GM12878 (cell line): Measurements from ENCODE around the gene IFNAR2. TPM values are rescaled to one million over a fixed set of nuclear protein-coding genes. Genes with fewer than 3 reads are reported as not detected.

ENCODE experiments used
- BHLHE40 ChIP-seq, 2 experiments: fragments of 450-650 bp in 1 of 2; IDR thresholded peaks; 2 replicates each; pipeline ENCODE4 v1.6.1; 2011 to 2017; ENCODE audit warnings: low read depth in 2 of 2, borderline replicate concordance in 1 of 2, improper control_type of control experiment in 1 of 2, low read length in 1 of 2, mild to moderate bottlenecking in 1 of 2
- DPF2 ChIP-seq: fragments of 450-650 bp; IDR thresholded peaks from 2 replicates; pipeline ENCODE4 v1.6.1; 2017; ENCODE audit warnings: mild to moderate bottlenecking
- E4F1 ChIP-seq: fragments of 450-650 bp; IDR thresholded peaks from 2 replicates; pipeline ENCODE4 v1.6.1; 2018; ENCODE audit warnings: borderline replicate concordance, mild to moderate bottlenecking; ENCODE audit not compliant: partially characterized antibody
- EGR1 ChIP-seq, 2 experiments: IDR thresholded peaks; 1 replicate in 1 of 2; 2 replicates in 1 of 2; pipeline ENCODE4 v1.6.1; 2011 to 2012; ENCODE audit warnings: low read depth in 2 of 2, low read length in 2 of 2, borderline replicate concordance in 1 of 2, mild to moderate bottlenecking in 1 of 2, moderate library complexity in 1 of 2
- ELK1 ChIP-seq: IDR thresholded peaks from 2 replicates; pipeline ENCODE4 v1.6.1; 2012; ENCODE audit warnings: low read depth, low read length, improper control_type of control experiment
- HDAC2 ChIP-seq: fragments of 200-600 bp; sonication (generic); IDR thresholded peaks from 2 replicates; pipeline ENCODE4 v1.6.1; 2017
- IKZF2 ChIP-seq, 2 experiments: fragments of 450-650 bp; IDR thresholded peaks; 2 replicates each; pipeline ENCODE4 v1.6.1; 2017; ENCODE audit warnings: mild to moderate bottlenecking in 2 of 2, moderate library complexity in 2 of 2
- IRF5 ChIP-seq: fragments of 450-650 bp; IDR thresholded peaks from 2 replicates; pipeline ENCODE4 v1.6.1; 2017; ENCODE audit warnings: borderline replicate concordance
- MEF2B ChIP-seq: fragments of 450-650 bp; IDR thresholded peaks from 2 replicates; pipeline ENCODE4 v1.6.1; 2018; ENCODE audit warnings: mild to moderate bottlenecking, moderate library complexity; ENCODE audit not compliant: partially characterized antibody, poor library complexity, severe bottlenecking
- MYB ChIP-seq: fragments of 150-350 bp; IDR thresholded peaks from 2 replicates; pipeline ENCODE4 v1.6.1; 2014; ENCODE audit warnings: mild to moderate bottlenecking, low read depth, low read length, borderline replicate concordance
- NFXL1 ChIP-seq: fragments of 450-650 bp; IDR thresholded peaks from 2 replicates; pipeline ENCODE4 v1.6.1; 2017; ENCODE audit warnings: antibody characterized with exemption, mild to moderate bottlenecking, borderline replicate concordance
- NR2C2 ChIP-seq: IDR thresholded peaks from 2 replicates; pipeline ENCODE4 v1.6.1; 2011; ENCODE audit warnings: borderline replicate concordance, low read depth; ENCODE audit not compliant: control insufficient read depth, insufficient read length
- PAX5 ChIP-seq: IDR thresholded peaks from 2 replicates; pipeline ENCODE4 v1.6.1; 2011; ENCODE audit warnings: low read depth, low read length, borderline replicate concordance
- PML ChIP-seq: IDR thresholded peaks from 2 replicates; pipeline ENCODE4 v1.6.1; 2012; ENCODE audit warnings: low read length, inconsistent platforms
- POLR2AphosphoS2 ChIP-seq: IDR thresholded peaks from 2 replicates; pipeline ENCODE4 v1.6.1; 2011; ENCODE audit warnings: low read depth, mild to moderate bottlenecking, low read length, improper control_type of control experiment, moderate library complexity
- PRDM15 ChIP-seq: fragments of 450-650 bp; formaldehyde crosslinking; IDR thresholded peaks from 2 replicates; pipeline ENCODE4 v1.4.0; 2020; ENCODE audit warnings: mild to moderate bottlenecking, moderate library complexity
- RBBP5 ChIP-seq: fragments of 200-600 bp; sonication (generic); conservative IDR thresholded peaks from 2 replicates; pipeline ENCODE4 v1.6.1; 2016
- TBL1XR1 ChIP-seq: IDR thresholded peaks from 2 replicates; pipeline ENCODE4 v1.6.1; 2012; ENCODE audit warnings: low read depth, low read length, improper control_type of control experiment
- polyA plus RNA-seq, 11 experiments: library from polyadenylated mRNA; depleted of rRNA in 4 of 11; unstranded in 6 of 11; stranded (reverse) in 5 of 11; fragments of >200 nt; fragmentation: Nextera tagmentation in 4 of 11; fragmentation: Illumina TruSeq in 1 of 11; extraction: Ambion mirVana in 4 of 11; extraction: Trizol in 1 of 11; gene quantifications; 1 replicate in 1 of 11; 2 replicates in 10 of 11; pipeline versions ENCODE4 v1.2.1 to v1.2.3, GENCODE V29; 2011 to 2016; ENCODE audit warnings: inconsistent platforms in 2 of 11, missing spikeins in 2 of 11, low read depth in 1 of 11
- total RNA-seq, 4 experiments: library from RNA; depleted of rRNA in 3 of 4; stranded (reverse); fragments of >200 nt in 3 of 4; fragmentation: Illumina TruSeq in 1 of 4; extraction: Trizol in 1 of 4; gene quantifications; 2 replicates each; pipeline versions ENCODE4 v1.2.1 to v1.2.3, GENCODE V29; 2013 to 2021
- TF ChIP-seq, protein P1 (sequence below): IDR thresholded peaks from 2 replicates; pipeline ENCODE4 v1.6.1; 2012; ENCODE audit warnings: low read depth, low read length, improper control_type of control experiment

Gene IFNAR2
- total and polyA plus RNA-seq, 10 of the 15 experiments (the other 5 are each of a cell fraction or from before 2014, with no cell fraction given), result 8.5 to 99.7 (median 58.1) TPM

- TF ChIP-seq, protein P1, sequence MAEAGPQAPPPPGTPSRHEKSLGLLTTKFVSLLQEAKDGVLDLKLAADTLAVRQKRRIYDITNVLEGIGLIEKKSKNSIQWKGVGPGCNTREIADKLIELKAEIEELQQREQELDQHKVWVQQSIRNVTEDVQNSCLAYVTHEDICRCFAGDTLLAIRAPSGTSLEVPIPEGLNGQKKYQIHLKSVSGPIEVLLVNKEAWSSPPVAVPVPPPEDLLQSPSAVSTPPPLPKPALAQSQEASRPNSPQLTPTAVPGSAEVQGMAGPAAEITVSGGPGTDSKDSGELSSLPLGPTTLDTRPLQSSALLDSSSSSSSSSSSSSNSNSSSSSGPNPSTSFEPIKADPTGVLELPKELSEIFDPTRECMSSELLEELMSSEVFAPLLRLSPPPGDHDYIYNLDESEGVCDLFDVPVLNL, result no peak
- TF ChIP-seq PRDM15, result no peak
- TF ChIP-seq RBBP5, result no peak
- TF ChIP-seq EGR1 (IDR thresholded peaks at IDR 0.05; ENCODE audit: borderline replicate concordance in 1 of 2, low read depth in 2 of 2, low read length in 2 of 2), result peak in 1 of 2 experiments; percentile 95; a peak in 2 of 3 replicates
- no peak for TF ChIP-seq MYB
- TF ChIP-seq IKZF2 (IDR thresholded peaks at IDR 0.05), result 0 out of 4 replicates have a peak, but pooled peaks have one; percentile 11 to 53
- TF ChIP-seq ELK1, result no peak
- no peak for TF ChIP-seq E4F1
- TF ChIP-seq DPF2, result peak; percentile 46; the same call in 1 of the 2 replicates
- TF ChIP-seq BHLHE40 (IDR thresholded peaks at IDR 0.05; ENCODE audit: borderline replicate concordance in 1 of 2, low read depth in 2 of 2, low read length in 1 of 2), result peak in 1 of 2 experiments; percentile 42; a peak in 1 of 4 replicates
- TF ChIP-seq MEF2B, result no peak
- peak; percentile 21; the same call in 1 of the 2 replicates for TF ChIP-seq PAX5
- TF ChIP-seq POLR2AphosphoS2, result no peak
- no peak for TF ChIP-seq IRF5
- TF ChIP-seq NR2C2, result no peak
- no peak for TF ChIP-seq HDAC2
- TF ChIP-seq TBL1XR1, result no peak
- TF ChIP-seq PML, result 0 out of 2 replicates have a peak, but pooled peaks have one; percentile 27
- no peak for TF ChIP-seq NFXL1
Observed at GRCh38 chr21:33229784-33230544, at the start of gene IFNAR2 (continued).
